Stimulated activated CD4-positive, alpha-beta T cell treated with anti-CD3 and anti-CD28 coated beads, TNF-alpha, amount 100 ng/mL, for 48 hours (primary cell): ENCODE results near the gene STX17.
"Not testable (repeated sequence)": the region's sequence is repeated elsewhere in the genome, so short reads cannot be mapped to it uniquely, and the experiment has no call there.

Source experiments
- DNase-seq, 3 donors: peaks; one replicate each; pipeline ENCODE4 v3.0.0-alpha.2; 2020; ENCODE audit warnings: low read depth in 3 of 3

Gene STX17

GRCh38 chr9:99971410-99971809 lies 65.0 kb downstream of the STX17 start:
- DNase-seq, result no peak

- DNase-seq, result no peak
Observed at GRCh38 chr9:99973455-99973854, 67.0 kb downstream of the STX17 start.

- no peak for DNase-seq
Observed at GRCh38 chr9:99977033-99977792, 70.8 kb downstream of the STX17 start.

- no peak for DNase-seq
Observed at GRCh38 chr9:99978221-99978620, 71.8 kb downstream of the STX17 start.

GRCh38 chr9:99980598-99980997 lies 74.1 kb downstream of the STX17 start:
- no peak for DNase-seq

- no peak for DNase-seq
Observed at GRCh38 chr9:99986642-99987041, 80.2 kb downstream of the STX17 start.

GRCh38 chr9:99990508-99990907 lies 84.1 kb downstream of the STX17 start:
- not testable (repeated sequence) for DNase-seq

- no peak for DNase-seq
Observed at GRCh38 chr9:99998266-99998665, 91.8 kb downstream of the STX17 start.

GRCh38 chr9:99998866-99999265 lies 92.4 kb downstream of the STX17 start:
- DNase-seq, result no peak

- no peak for DNase-seq
Observed at GRCh38 chr9:99999797-100000196, 93.3 kb downstream of the STX17 start.

GRCh38 chr9:100011062-100011681 lies 104.7 kb downstream of the STX17 start:
- DNase-seq, result peak in 2 of 3 donors; percentile 20 to 37

- no peak for DNase-seq
Observed at GRCh38 chr9:100012279-100012678, 105.8 kb downstream of the STX17 start.

GRCh38 chr9:100013573-100013972 lies 107.1 kb downstream of the STX17 start:
- no peak for DNase-seq

GRCh38 chr9:100014846-100015245 lies 108.4 kb downstream of the STX17 start:
- DNase-seq, result no peak

- DNase-seq, result no peak
Observed at GRCh38 chr9:100019541-100019940, 113.1 kb downstream of the STX17 start.
